ENCODE data around the gene DPT.

DPT gene

GRCh38 chr1:168656485-168656884, 72.5 kb downstream of the DPT start:
- DNase-seq = peak; percentile 3

- peak; percentile 67 for DNase-seq
Measured at GRCh38 chr1:168654198-168654915, 74.6 kb downstream of the DPT start.

- DNase-seq = peak; percentile 64
Measured at GRCh38 chr1:168653567-168653966, 75.4 kb downstream of the DPT start.

- DNase-seq = no peak
Measured at GRCh38 chr1:168645721-168646120, 83.3 kb downstream of the DPT start.
